OCI-LY7 (cell line): ENCODE results near the gene BEND5.

Experiments
- CTCF ChIP-seq: fragments of 200-600 bp; sonication (generic); conservative IDR thresholded peaks from 2 replicates; pipeline ENCODE4 v1.5.1; 2014; ENCODE audit warnings: mild to moderate bottlenecking, antibody characterized with exemption, low read length, moderate library complexity, mixed read lengths
- EZH2phosphoT487 ChIP-seq: fragments of 200-600 bp; sonication (generic); IDR thresholded peaks from 2 replicates; pipeline ENCODE4 v1.6.1; 2018; ENCODE audit warnings: low read depth, borderline replicate concordance, mild to moderate bottlenecking, mixed run types, antibody characterized with exemption, low read length, moderate library complexity, mixed read lengths

- TF ChIP-seq EZH2phosphoT487 (no peak), CTCF (no peak)
Measured at GRCh38 chr1:48686159-48686558, 90.5 kb downstream of the BEND5 start.
